Body of pancreas (tissue), 4 donors: ENCODE data around the gene MALT1. TPM values are rescaled to one million over a fixed set of nuclear protein-coding genes. Genes with fewer than 3 reads are reported as not detected.

Experiments used
- ATAC-seq: fragments of 150-250 bp; one replicate; pipeline ENCODE4 v1.9.1; 2016
- DNase-seq, 4 donors: peaks; one replicate each; pipeline ENCODE4 v3.0.0-alpha.2; 2019
- H3K27ac ChIP-seq, 4 donors: fragments of 200-600 bp; sonication (generic); 1 replicate in 3 of 4; 2 replicates in 1 of 4; pipeline versions ENCODE4 v1.5.1 to v1.6.1; 2016 to 2019; ENCODE audit warnings: mild to moderate bottlenecking in 1 of 4, mixed read lengths in 1 of 4, moderate library complexity in 1 of 4
- H3K27me3 ChIP-seq, 2 donors: fragments of 200-600 bp; sonication (generic); one replicate each; pipeline ENCODE4 v1.6.0; 2016; ENCODE audit warnings: mild to moderate bottlenecking in 1 of 2
- H3K36me3 ChIP-seq, 2 donors: fragments of 200-600 bp; sonication (generic); replicated peaks in 1 of 2; 2 replicates each; pipeline ENCODE4 v1.5.1; 2016; ENCODE audit warnings: low read depth in 2 of 2; ENCODE audit not compliant: insufficient read depth in 1 of 2
- H3K4me1 ChIP-seq: fragments of 200-600 bp; sonication (generic); one replicate; pipeline ENCODE4 v1.6.0; 2016
- H3K4me3 ChIP-seq, 2 donors: fragments of 200-600 bp; sonication (generic); 1 replicate in 1 of 2; 2 replicates in 1 of 2; pipeline ENCODE4 v1.5.1; 2016 to 2019
- H3K9me3 ChIP-seq, 3 donors: fragments of 200-600 bp; sonication (generic); 1 replicate in 2 of 3; 2 replicates in 1 of 3; pipeline ENCODE4 v1.5.1; 2016
- CTCF ChIP-seq, 7 experiments: fragments of 450-650 bp in 4 of 7; fragments of 200-600 bp in 3 of 7; sonication (generic) in 3 of 7; IDR thresholded peaks; one replicate each; pipeline ENCODE4 v1.5.1; 2016 to 2019; ENCODE audit warnings: antibody characterized with exemption in 7 of 7
- POLR2A ChIP-seq, 3 donors: fragments of 450-650 bp; IDR thresholded peaks; one replicate each; pipeline ENCODE4 v1.6.1; 2016; ENCODE audit warnings: antibody characterized with exemption in 3 of 3, mild to moderate bottlenecking in 2 of 3
- WGBS, 2 donors: methylation state at CpG; one replicate each; pipeline ENCODE4 v1.1.5; 2017; 5-methylcytosine and 5-hydroxymethylcytosine counted together
- intact Hi-C: fragments of 100-400 bp; cut with DNase I; formaldehyde crosslinking; loops from one replicate; pipeline ENCODE4 v1.15.1; 2023
- total RNA-seq, 2 donors: library from RNA; depleted of rRNA; stranded (reverse); fragments of >200 nt; gene quantifications; one replicate each; pipeline ENCODE4 v1.1.0, GENCODE V29; 2016

Gene MALT1
- total RNA-seq, 2 donors from 2014 or later, result 9.6 to 14.5 TPM

GRCh38 chr18:58785171-58785805, 114.0 kb downstream of the MALT1 start:
- peak overlapping the region in 3 of 4 donors; percentile 21 to 61 (median 31) for H3K27ac ChIP-seq
- H3K27me3 ChIP-seq, result no peaks in the 10 kb centered on the region
- ATAC-seq (peak; percentile 58), DNase-seq (peak in 3 of 4 donors; percentile 21 to 43 (median 32))
- intact Hi-C loops, result no loop called here
- TF ChIP-seq POLR2A (IDR thresholded peaks at IDR 0.05), result peak in 1 of 3 donors; percentile 2
- no peak for TF ChIP-seq CTCF (IDR thresholded peaks at IDR 0.05)
- no peaks in the 10 kb centered on the region for H3K36me3 ChIP-seq
- H3K4me3 ChIP-seq, result no peak overlapping the region
- 56 to 65% methylated on average over 12 to 13 of the region's 13 CpGs for WGBS, 2 donors
- H3K4me1 ChIP-seq, result peaks cover 13% of the 10 kb centered on the region
- no peaks in the 10 kb centered on the region for H3K9me3 ChIP-seq

- no peak for ATAC-seq
- no peak for DNase-seq
- no peaks in the 10 kb centered on the region for H3K27me3 ChIP-seq
- peaks cover 13% of the 10 kb centered on the region for H3K4me1 ChIP-seq
- intact Hi-C loops, result no loop called here
- peak overlapping the region in 2 of 4 donors; percentile 21 to 31 for H3K27ac ChIP-seq
- H3K9me3 ChIP-seq, result no peaks in the 10 kb centered on the region
- no peak overlapping the region for H3K4me3 ChIP-seq
- 67 to 72% methylated on average over 4 of the region's 4 CpGs for WGBS, 2 donors
- TF ChIP-seq POLR2A (IDR thresholded peaks at IDR 0.05), result no peak
- no peak for TF ChIP-seq CTCF (IDR thresholded peaks at IDR 0.05)
- H3K36me3 ChIP-seq, result no peaks in the 10 kb centered on the region
Measured at GRCh38 chr18:58785870-58786269, 114.6 kb downstream of the MALT1 start.

- Histone ChIP-seq H3K9me3 (no peaks in the 10 kb centered on the region), H3K36me3 (no peaks in the 10 kb centered on the region), H3K27me3 (no peaks in the 10 kb centered on the region), H3K4me3 (no peak overlapping the region), H3K4me1 (peaks cover 13% of the 10 kb centered on the region), H3K27ac (no peak overlapping the region)
- 82 to 83% methylated on average over 14 of the region's 14 CpGs for whole genome bisulfite sequencing, 2 donors
- DNase-seq, result no peak
- no peak for ATAC-seq
- intact Hi-C loops, result no loop called here
- TF ChIP-seq CTCF (IDR thresholded peaks at IDR 0.05), result no peak
- TF ChIP-seq POLR2A (IDR thresholded peaks at IDR 0.05), result no peak
Measured at GRCh38 chr18:58787536-58788149, 116.4 kb downstream of the MALT1 start.

DNA sequence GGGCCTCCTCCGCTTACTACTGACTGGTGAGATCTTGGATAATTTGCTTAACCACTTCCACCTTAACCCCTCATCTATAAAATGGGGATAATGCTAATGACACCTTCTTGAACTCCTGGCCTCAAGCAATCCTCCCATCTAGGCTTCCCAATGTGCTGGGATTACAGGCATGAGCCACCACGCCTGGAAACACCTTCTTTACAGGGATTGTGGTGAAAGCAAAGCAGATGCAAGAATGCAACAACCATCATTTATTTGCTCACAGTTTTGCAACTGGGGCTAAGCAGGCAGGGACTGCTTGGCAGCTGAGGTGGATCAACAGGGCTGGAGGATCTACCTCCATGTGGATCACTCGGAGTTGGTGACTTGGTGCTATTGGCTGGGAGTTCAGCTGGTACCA, 117.2 kb downstream of the MALT1 start:
- Histone ChIP-seq H3K27me3 (no peaks in the 10 kb centered on the region), H3K4me1 (peaks cover 13% of the 10 kb centered on the region), H3K4me3 (no peak overlapping the region), H3K27ac (peak overlapping the region in 2 of 4 donors; percentile 52), H3K9me3 (no peaks in the 10 kb centered on the region), H3K36me3 (no peaks in the 10 kb centered on the region)
- DNase-seq (no peak), ATAC-seq (no peak)
- 90 to 94% methylated on average over 3 of the region's 3 CpGs for WGBS, 2 donors
- intact Hi-C loops, result no loop called here
- TF ChIP-seq POLR2A (IDR thresholded peaks at IDR 0.05) (no peak), CTCF (IDR thresholded peaks at IDR 0.05) (no peak)
